HepG2 (cell line): ENCODE measurements around the gene TUBE1. TPM values are rescaled to one million over a fixed set of nuclear protein-coding genes. Genes with fewer than 3 reads are reported as not detected.
A peak's percentile ranks its signal among the peaks of the same experiment; 100 is the strongest.

Source experiments
- CBX5 ChIP-seq: sonication (generic); formaldehyde crosslinking; IDR thresholded peaks from 2 replicates; pipeline ENCODE4 v1.4.0; 2020; ENCODE audit warnings: missing genetic modification reagents, borderline replicate concordance
- MEF2D ChIP-seq: sonication (generic); formaldehyde crosslinking; IDR thresholded peaks from 2 replicates; pipeline ENCODE4 v1.5.1; 2020; ENCODE audit warnings: mild to moderate bottlenecking, missing genetic modification reagents
- MTF1 ChIP-seq: sonication (generic); formaldehyde crosslinking; IDR thresholded peaks from 2 replicates; pipeline ENCODE4 v1.5.0; 2020; ENCODE audit warnings: missing genetic modification reagents
- SALL1 ChIP-seq: sonication (generic); formaldehyde crosslinking; IDR thresholded peaks from 2 replicates; pipeline ENCODE4 v1.8.0; 2022; ENCODE audit warnings: mild to moderate bottlenecking, missing genetic modification reagents
- TEAD3 ChIP-seq: optimal IDR thresholded peaks from 2 replicates; pipeline ENCODE3; 2016; ENCODE audit warnings: borderline replicate concordance
- TERF1 ChIP-seq: sonication (generic); formaldehyde crosslinking; IDR thresholded peaks from 2 replicates; pipeline ENCODE4 v1.8.0; 2022; ENCODE audit warnings: mild to moderate bottlenecking, missing genetic modification reagents, moderate library complexity
- XRCC5 ChIP-seq: fragments of 200-400 bp; formaldehyde crosslinking; optimal IDR thresholded peaks from 2 replicates; pipeline ENCODE3; 2017; ENCODE audit warnings: mild to moderate bottlenecking, low read length
- ZBTB26 ChIP-seq: IDR thresholded peaks from 2 replicates; pipeline ENCODE4 v1.6.1; 2016; ENCODE audit warnings: missing compliant biosample characterization, missing genetic modification reagents, borderline replicate concordance
- ZMYM3 ChIP-seq: sonication (generic); formaldehyde crosslinking; IDR thresholded peaks from 2 replicates; pipeline ENCODE4 v1.5.1; 2020; ENCODE audit warnings: mild to moderate bottlenecking, missing genetic modification reagents
- ZNF12 ChIP-seq: sonication (generic); formaldehyde crosslinking; IDR thresholded peaks from 2 replicates; pipeline ENCODE4 v1.5.0; 2020; ENCODE audit warnings: missing genetic modification reagents
- ZNF281 ChIP-seq: sonication (generic); formaldehyde crosslinking; IDR thresholded peaks from 2 replicates; pipeline ENCODE4 v1.4.0; 2020; ENCODE audit warnings: missing genetic modification reagents, borderline replicate concordance
- ZNF367 ChIP-seq: sonication (generic); formaldehyde crosslinking; IDR thresholded peaks from 2 replicates; pipeline ENCODE4 v1.4.0; 2020; ENCODE audit warnings: missing genetic modification reagents, borderline replicate concordance
- ZNF878 ChIP-seq: sonication (generic); formaldehyde crosslinking; IDR thresholded peaks from 2 replicates; pipeline ENCODE4 v1.8.1; 2023; ENCODE audit warnings: mild to moderate bottlenecking, missing genetic modification reagents, moderate library complexity
- polyA plus RNA-seq, 8 experiments: library from polyadenylated mRNA; depleted of rRNA in 3 of 8; stranded (reverse) in 7 of 8; unstranded in 1 of 8; fragments of >200 nt; fragmentation: Illumina TruSeq in 4 of 8; extraction: Trizol in 4 of 8; gene quantifications; 2 replicates each; pipeline versions ENCODE4 v1.2.1 to v1.2.3, GENCODE V29; 2011 to 2016; ENCODE audit warnings: low read depth in 4 of 8, missing spikeins in 1 of 8, mixed read lengths in 1 of 8; ENCODE audit not compliant: insufficient read depth in 1 of 8
- total RNA-seq, 5 experiments: library from RNA; depleted of rRNA; stranded (reverse); fragments of >200 nt; fragmentation: Illumina TruSeq; extraction: Trizol; gene quantifications; 2 replicates each; pipeline ENCODE4 v1.2.3, GENCODE V29; 2016; ENCODE audit warnings: low read depth in 1 of 5
- TF ChIP-seq, protein P1 (sequence below): sonication (generic); formaldehyde crosslinking; IDR thresholded peaks from 2 replicates; pipeline ENCODE4 v1.5.1; 2020; ENCODE audit warnings: mild to moderate bottlenecking, missing genetic modification reagents
- TF ChIP-seq, protein P2 (sequence below), 2 experiments: IDR thresholded peaks; 2 replicates each; pipeline ENCODE4 v1.6.1; 2011 to 2012; ENCODE audit warnings: low read length in 2 of 2, borderline replicate concordance in 1 of 2, low read depth in 1 of 2, mild to moderate bottlenecking in 1 of 2, moderate library complexity in 1 of 2

Gene TUBE1
- total and polyA plus RNA-seq, 2 of the 13 experiments (the other 11 are each of a cell fraction or from before 2014, with no cell fraction given) = 17.3 to 22.6 TPM

DNA sequence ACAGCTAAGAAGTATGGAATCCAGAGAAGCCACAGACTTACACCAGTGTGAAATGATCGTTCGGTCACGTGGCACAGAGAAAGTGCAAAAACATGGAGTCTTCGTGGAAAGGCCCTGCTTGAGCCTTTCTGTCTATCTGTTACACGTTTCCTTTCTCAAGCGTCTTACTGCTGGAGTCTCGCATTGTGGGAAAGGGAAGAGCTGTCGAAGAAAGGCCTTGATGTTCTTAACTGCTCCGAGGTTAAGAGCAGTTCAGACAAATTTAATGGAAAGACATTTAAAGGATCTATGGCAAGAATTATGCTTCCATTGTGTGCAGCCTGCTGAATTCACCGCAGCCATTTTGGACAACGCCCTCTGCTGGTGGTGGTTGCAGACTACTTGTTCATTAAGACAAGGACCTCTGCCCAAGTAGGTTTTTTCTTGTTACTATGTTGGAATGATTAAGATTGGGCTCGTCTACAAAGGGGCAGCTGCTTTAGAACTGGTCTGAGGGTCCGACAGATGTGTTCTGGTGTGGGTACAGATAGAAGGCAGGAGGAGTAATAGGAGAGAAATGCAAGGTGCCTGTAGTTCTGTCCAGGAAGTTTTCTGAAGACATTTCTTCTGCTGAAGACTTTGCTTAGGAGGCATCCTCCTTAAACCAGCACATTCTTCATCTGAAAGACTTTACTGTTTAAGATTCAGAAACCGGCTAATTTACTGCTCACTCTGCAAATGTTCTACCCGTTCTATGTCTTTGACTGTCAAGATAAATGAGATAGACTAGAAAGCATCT is 58.0 kb downstream of the TUBE1 start (continued):
- no peak for TF ChIP-seq MEF2D (CRISPR knock-in tag)
- TF ChIP-seq ZNF12 (CRISPR knock-in tag) = no peak
- TF ChIP-seq ZMYM3 (CRISPR knock-in tag) = peak; percentile 13; the same call in 1 of the 2 replicates
- TF ChIP-seq ZNF367 (CRISPR knock-in tag) = no peak
- TF ChIP-seq TEAD3 = peak; percentile 34
- TF ChIP-seq ZBTB26 (CRISPR knock-in tag) = peak; percentile 23; the same call in 1 of the 2 replicates
- TF ChIP-seq SALL1 (CRISPR knock-in tag) = peak; percentile 10; the same call in 1 of the 2 replicates
- TF ChIP-seq ZNF878 = 0 out of 2 replicates have a peak, but pooled peaks have one; percentile 31
- TF ChIP-seq, protein P1, sequence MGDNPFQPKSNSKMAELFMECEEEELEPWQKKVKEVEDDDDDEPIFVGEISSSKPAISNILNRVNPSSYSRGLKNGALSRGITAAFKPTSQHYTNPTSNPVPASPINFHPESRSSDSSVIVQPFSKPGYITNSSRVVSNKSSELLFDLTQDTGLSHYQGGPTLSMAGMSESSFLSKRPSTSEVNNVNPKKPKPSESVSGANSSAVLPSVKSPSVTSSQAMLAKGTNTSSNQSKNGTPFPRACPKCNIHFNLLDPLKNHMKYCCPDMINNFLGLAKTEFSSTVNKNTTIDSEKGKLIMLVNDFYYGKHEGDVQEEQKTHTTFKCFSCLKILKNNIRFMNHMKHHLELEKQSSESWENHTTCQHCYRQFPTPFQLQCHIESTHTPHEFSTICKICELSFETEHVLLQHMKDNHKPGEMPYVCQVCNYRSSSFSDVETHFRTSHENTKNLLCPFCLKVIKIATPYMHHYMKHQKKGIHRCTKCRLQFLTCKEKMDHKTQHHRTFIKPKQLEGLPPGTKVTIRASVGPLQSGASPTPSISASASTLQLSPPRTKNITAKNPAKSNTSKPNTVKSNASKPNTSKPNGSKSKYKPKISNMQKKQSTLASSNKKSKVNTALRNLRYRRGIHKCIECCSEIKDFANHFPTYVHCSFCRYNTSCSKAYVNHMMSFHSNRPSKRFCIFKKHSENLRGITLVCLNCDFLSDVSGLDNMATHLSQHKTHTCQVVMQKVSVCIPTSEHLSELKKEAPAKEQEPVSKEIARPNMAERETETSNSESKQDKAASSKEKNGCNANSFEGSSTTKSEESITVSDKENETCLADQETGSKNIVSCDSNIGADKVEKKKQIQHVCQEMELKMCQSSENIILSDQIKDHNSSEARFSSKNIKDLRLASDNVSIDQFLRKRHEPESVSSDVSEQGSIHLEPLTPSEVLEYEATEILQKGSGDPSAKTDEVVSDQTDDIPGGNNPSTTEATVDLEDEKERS = peak; percentile 62; the same call in 1 of the 2 replicates
- TF ChIP-seq TERF1 (CRISPR knock-in tag) = no peak
- TF ChIP-seq, protein P2, sequence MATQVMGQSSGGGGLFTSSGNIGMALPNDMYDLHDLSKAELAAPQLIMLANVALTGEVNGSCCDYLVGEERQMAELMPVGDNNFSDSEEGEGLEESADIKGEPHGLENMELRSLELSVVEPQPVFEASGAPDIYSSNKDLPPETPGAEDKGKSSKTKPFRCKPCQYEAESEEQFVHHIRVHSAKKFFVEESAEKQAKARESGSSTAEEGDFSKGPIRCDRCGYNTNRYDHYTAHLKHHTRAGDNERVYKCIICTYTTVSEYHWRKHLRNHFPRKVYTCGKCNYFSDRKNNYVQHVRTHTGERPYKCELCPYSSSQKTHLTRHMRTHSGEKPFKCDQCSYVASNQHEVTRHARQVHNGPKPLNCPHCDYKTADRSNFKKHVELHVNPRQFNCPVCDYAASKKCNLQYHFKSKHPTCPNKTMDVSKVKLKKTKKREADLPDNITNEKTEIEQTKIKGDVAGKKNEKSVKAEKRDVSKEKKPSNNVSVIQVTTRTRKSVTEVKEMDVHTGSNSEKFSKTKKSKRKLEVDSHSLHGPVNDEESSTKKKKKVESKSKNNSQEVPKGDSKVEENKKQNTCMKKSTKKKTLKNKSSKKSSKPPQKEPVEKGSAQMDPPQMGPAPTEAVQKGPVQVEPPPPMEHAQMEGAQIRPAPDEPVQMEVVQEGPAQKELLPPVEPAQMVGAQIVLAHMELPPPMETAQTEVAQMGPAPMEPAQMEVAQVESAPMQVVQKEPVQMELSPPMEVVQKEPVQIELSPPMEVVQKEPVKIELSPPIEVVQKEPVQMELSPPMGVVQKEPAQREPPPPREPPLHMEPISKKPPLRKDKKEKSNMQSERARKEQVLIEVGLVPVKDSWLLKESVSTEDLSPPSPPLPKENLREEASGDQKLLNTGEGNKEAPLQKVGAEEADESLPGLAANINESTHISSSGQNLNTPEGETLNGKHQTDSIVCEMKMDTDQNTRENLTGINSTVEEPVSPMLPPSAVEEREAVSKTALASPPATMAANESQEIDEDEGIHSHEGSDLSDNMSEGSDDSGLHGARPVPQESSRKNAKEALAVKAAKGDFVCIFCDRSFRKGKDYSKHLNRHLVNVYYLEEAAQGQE (IDR thresholded peaks at IDR 0.05; ENCODE audit: borderline replicate concordance in 1 of 2, low read depth in 1 of 2, low read length in 2 of 2) = no peak
- TF ChIP-seq XRCC5 = peak; percentile 36
- TF ChIP-seq CBX5 (CRISPR knock-in tag) = 0 out of 2 replicates have a peak, but pooled peaks have one; percentile 23
- TF ChIP-seq ZNF281 (CRISPR knock-in tag) = no peak
- TF ChIP-seq MTF1 = no peak
